PC-9 (cell line): Measurements from ENCODE around the gene DNAH7. TPM values are rescaled to one million over a fixed set of nuclear protein-coding genes. Genes with fewer than 3 reads are reported as not detected.

Experiments used
- BruUV-seq: library from RNA; stranded (reverse); fragments of 400-500 nt; replicated peaks from 2 replicates; lab custom pipeline; 2021; lab: Mats Ljungman, UMichigan
- CTCF ChIA-PET: fragments of 300-600 bp; sonication (Branson Sonifier 250); formaldehyde crosslinking; loops from one replicate; lab custom pipeline; 2022; ENCODE audit warnings: antibody characterized with exemption; lab: Charles Lee
- POLR2A ChIA-PET: fragments of 300-600 bp; sonication (Branson Sonifier 250); formaldehyde crosslinking; loops from one replicate; lab custom pipeline; 2022; ENCODE audit warnings: antibody characterized with exemption; ENCODE audit not compliant: unreplicated experiment; lab: Charles Lee
- DNase-seq, 2 experiments: peaks; one replicate each; pipeline versions ENCODE4 v3.0.0 to v3.0.0-alpha.2; 2015 to 2022; ENCODE audit warnings: mixed read lengths in 1 of 2
- H2AFZ ChIP-seq: fragments of 200-600 bp; sonication (generic); 2 replicates; pipeline ENCODE4 v1.8.1; 2017; ENCODE audit warnings: antibody characterized with exemption
- H3F3A ChIP-seq: fragments of 200-600 bp; sonication (generic); 2 replicates; pipeline ENCODE4 v1.8.1; 2017; ENCODE audit warnings: antibody characterized with exemption, mild to moderate bottlenecking, low read depth; ENCODE audit not compliant: insufficient read depth
- H3K27ac ChIP-seq: fragments of 200-600 bp; sonication (generic); 2 replicates; pipeline ENCODE4 v1.6.1; 2016; ENCODE audit warnings: mixed run types
- H3K27me3 ChIP-seq: fragments of 200-600 bp; sonication (generic); 2 replicates; pipeline ENCODE4 v1.6.1; 2016; ENCODE audit warnings: low read depth, mixed run types; ENCODE audit not compliant: insufficient read depth
- H3K36me3 ChIP-seq: fragments of 200-600 bp; sonication (generic); 2 replicates; pipeline ENCODE4 v1.6.1; 2016; ENCODE audit warnings: low read depth, mixed run types
- H3K4me1 ChIP-seq: fragments of 200-600 bp; sonication (generic); replicated peaks from 2 replicates; pipeline ENCODE4 v1.6.1; 2016; ENCODE audit warnings: mixed run types; ENCODE audit not compliant: insufficient read depth
- H3K4me2 ChIP-seq: fragments of 200-600 bp; sonication (generic); 2 replicates; pipeline ENCODE4 v1.6.1; 2017; ENCODE audit warnings: mixed run types
- H3K4me3 ChIP-seq: fragments of 200-600 bp; sonication (generic); 2 replicates; pipeline ENCODE4 v1.6.1; 2016; ENCODE audit warnings: mixed run types
- H3K79me2 ChIP-seq: fragments of 200-600 bp; sonication (generic); 2 replicates; pipeline ENCODE4 v1.6.1; 2017; ENCODE audit warnings: low read depth, mixed run types
- H3K9me2 ChIP-seq: fragments of 200-600 bp; sonication (generic); 2 replicates; pipeline ENCODE4 v1.8.1; 2017; ENCODE audit warnings: mild to moderate bottlenecking; ENCODE audit not compliant: insufficient read depth
- H3K9me3 ChIP-seq: fragments of 200-600 bp; sonication (generic); 2 replicates; pipeline ENCODE4 v1.8.1; 2016; ENCODE audit warnings: low read depth; ENCODE audit not compliant: insufficient read depth
- H4K20me1 ChIP-seq: fragments of 200-600 bp; sonication (generic); 2 replicates; pipeline ENCODE4 v1.8.1; 2017; ENCODE audit not compliant: insufficient read depth
- CTCF ChIP-seq: fragments of 200-600 bp; sonication (generic); conservative IDR thresholded peaks from 2 replicates; pipeline ENCODE4 v1.6.1; 2017; ENCODE audit warnings: mixed run types, antibody characterized with exemption, mild to moderate bottlenecking, moderate library complexity
- EZH2 ChIP-seq: fragments of 200-600 bp; sonication (generic); IDR thresholded peaks from 2 replicates; pipeline ENCODE4 v1.8.0; 2017; ENCODE audit warnings: antibody characterized with exemption, low read depth
- intact Hi-C: fragments of 100-400 bp; cut with micrococcal nuclease; formaldehyde crosslinking; loops from one replicate; pipeline ENCODE4 v1.10.0; 2022; ENCODE audit not compliant: unreplicated experiment
- total RNA-seq: library from RNA; stranded (reverse); gene quantifications from 2 replicates; pipeline ENCODE4 v1.2.3, GENCODE V29; 2021

Gene DNAH7
- total RNA-seq, 1 experiment from 2014 or later = 3.8 TPM

GRCh38 chr2:195734395-195734794, 334.2 kb downstream of the DNAH7 start:
- Histone ChIP-seq H3K9me3 (no peaks in the 10 kb centered on the region; the same call in 1 of the 2 replicates), H3K79me2 (no peaks in the 10 kb centered on the region), H3K4me3 (no peak overlapping the region), H3K27ac (no peak overlapping the region), H3F3A (no peaks in the 10 kb centered on the region), H2AFZ (no peak overlapping the region), H3K4me1 (no peaks in the 10 kb centered on the region), H3K4me2 (no peak overlapping the region), H4K20me1 (no peaks in the 10 kb centered on the region), H3K27me3 (no peaks in the 10 kb centered on the region), H3K36me3 (no peaks in the 10 kb centered on the region), H3K9me2 (no peaks in the 10 kb centered on the region)
- no peak for DNase-seq
- TF ChIP-seq CTCF = no peak
- no peak for TF ChIP-seq EZH2
- CTCF ChIA-PET = no interaction called here
- intact Hi-C loops = no loop called here
- POLR2A ChIA-PET = no interaction called here
- BruUV-seq = no TSS peak

GRCh38 chr2:195733831-195734230, 334.8 kb downstream of the DNAH7 start:
- no peak for DNase-seq
- ChIA-PET CTCF (no interaction called here), POLR2A (no interaction called here)
- no peaks in the 10 kb centered on the region for H3K9me2 ChIP-seq
- no TSS peak for BruUV-seq
- no peaks in the 10 kb centered on the region for H3K79me2 ChIP-seq
- no peaks in the 10 kb centered on the region for H3K36me3 ChIP-seq
- no peaks in the 10 kb centered on the region for H3K4me1 ChIP-seq
- TF ChIP-seq EZH2 (no peak), CTCF (no peak)
- no peaks in the 10 kb centered on the region; the same call in 1 of the 2 replicates for H3K9me3 ChIP-seq
- H2AFZ ChIP-seq = no peak overlapping the region
- H3K27me3 ChIP-seq = no peaks in the 10 kb centered on the region
- H3K4me3 ChIP-seq = no peak overlapping the region
- intact Hi-C loops = no loop called here
- no peaks in the 10 kb centered on the region for H4K20me1 ChIP-seq
- no peak overlapping the region for H3K4me2 ChIP-seq
- no peaks in the 10 kb centered on the region for H3F3A ChIP-seq
- H3K27ac ChIP-seq = no peak overlapping the region

GRCh38 chr2:195732574-195732973, 336.1 kb downstream of the DNAH7 start:
- TF ChIP-seq CTCF = no peak
- TF ChIP-seq EZH2 = no peak
- Histone ChIP-seq H4K20me1 (no peaks in the 10 kb centered on the region), H3K79me2 (no peaks in the 10 kb centered on the region), H3K9me3 (no peaks in the 10 kb centered on the region; the same call in 1 of the 2 replicates), H3K27me3 (no peaks in the 10 kb centered on the region), H3K9me2 (no peaks in the 10 kb centered on the region), H3K4me1 (no peaks in the 10 kb centered on the region), H2AFZ (no peak overlapping the region), H3F3A (no peaks in the 10 kb centered on the region), H3K36me3 (no peaks in the 10 kb centered on the region), H3K4me3 (no peak overlapping the region), H3K27ac (no peak overlapping the region), H3K4me2 (no peak overlapping the region)
- BruUV-seq = no TSS peak
- POLR2A ChIA-PET = no interaction called here
- no peak for DNase-seq
- CTCF ChIA-PET = no interaction called here
- intact Hi-C loops = no loop called here
